Choroid plexus epithelial cell (primary cell): ENCODE data around the gene NOX1.

Source experiments
- DNase-seq: peaks from one replicate; pipeline ENCODE4 v3.0.0-alpha.2; 2010; ENCODE audit warnings: low read depth
- H3K4me3 ChIP-seq: 2 replicates; pipeline ENCODE4 v1.5.1; 2011; ENCODE audit warnings: low read depth, mild to moderate bottlenecking, control low read depth, low read length, moderate library complexity
- TF ChIP-seq, protein P1 (sequence below): conservative IDR thresholded peaks from 2 replicates; pipeline ENCODE4 v1.5.1; 2011; ENCODE audit warnings: low read depth, mild to moderate bottlenecking, control low read depth, inconsistent platforms, low read length, moderate library complexity

The NOX1 gene

DNA sequence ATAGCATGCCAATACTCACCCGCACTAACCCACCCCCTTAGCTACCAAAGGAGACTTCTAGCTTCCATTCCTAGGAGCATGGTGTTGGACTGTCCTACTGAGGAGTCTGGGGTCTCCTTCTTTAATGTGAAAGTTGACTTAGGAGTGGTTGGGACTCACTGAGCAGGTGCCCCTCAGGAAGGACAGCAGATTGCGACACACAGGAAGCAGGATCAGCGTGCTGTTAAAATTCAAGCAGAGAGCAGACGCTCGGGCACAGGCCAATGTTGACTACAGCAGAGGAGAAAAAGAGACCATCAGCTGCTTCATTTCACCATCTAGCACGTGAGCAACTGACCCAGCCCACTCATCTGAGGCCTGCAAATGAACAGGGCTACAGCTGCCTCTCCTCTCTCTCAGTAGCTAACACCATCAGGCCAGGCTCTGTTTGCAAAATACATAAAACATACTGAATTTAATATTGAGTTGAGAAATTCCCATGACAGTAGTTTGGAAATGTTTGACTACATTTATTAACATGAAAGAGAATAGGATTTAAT, 10.8 kb downstream of the NOX1 start:
- TF ChIP-seq, protein P1, sequence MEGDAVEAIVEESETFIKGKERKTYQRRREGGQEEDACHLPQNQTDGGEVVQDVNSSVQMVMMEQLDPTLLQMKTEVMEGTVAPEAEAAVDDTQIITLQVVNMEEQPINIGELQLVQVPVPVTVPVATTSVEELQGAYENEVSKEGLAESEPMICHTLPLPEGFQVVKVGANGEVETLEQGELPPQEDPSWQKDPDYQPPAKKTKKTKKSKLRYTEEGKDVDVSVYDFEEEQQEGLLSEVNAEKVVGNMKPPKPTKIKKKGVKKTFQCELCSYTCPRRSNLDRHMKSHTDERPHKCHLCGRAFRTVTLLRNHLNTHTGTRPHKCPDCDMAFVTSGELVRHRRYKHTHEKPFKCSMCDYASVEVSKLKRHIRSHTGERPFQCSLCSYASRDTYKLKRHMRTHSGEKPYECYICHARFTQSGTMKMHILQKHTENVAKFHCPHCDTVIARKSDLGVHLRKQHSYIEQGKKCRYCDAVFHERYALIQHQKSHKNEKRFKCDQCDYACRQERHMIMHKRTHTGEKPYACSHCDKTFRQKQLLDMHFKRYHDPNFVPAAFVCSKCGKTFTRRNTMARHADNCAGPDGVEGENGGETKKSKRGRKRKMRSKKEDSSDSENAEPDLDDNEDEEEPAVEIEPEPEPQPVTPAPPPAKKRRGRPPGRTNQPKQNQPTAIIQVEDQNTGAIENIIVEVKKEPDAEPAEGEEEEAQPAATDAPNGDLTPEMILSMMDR: no peak
- H3K4me3 ChIP-seq: no peak overlapping the region
- DNase-seq: peak; percentile 51

DNA sequence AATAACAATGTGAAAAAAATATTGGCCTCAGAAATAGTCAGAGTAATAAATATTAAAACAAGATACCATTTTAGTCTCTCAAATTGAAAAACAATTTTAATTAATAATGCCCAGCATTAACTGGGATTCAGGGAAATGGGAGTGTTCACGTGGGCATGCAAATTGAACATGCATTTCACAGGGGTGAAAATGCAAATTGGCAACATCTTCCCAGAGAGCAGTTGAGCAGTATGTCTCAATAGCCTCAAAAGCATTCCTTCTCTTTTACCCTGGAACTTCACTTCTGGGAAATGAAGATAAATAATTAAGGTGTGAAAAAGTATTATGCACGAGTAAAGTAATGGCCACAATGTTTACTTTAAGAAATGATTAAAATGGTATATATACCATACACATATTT, 21.3 kb downstream of the NOX1 start:
- TF ChIP-seq, protein P1: no peak
- no peak overlapping the region for H3K4me3 ChIP-seq
- no peak for DNase-seq

DNA sequence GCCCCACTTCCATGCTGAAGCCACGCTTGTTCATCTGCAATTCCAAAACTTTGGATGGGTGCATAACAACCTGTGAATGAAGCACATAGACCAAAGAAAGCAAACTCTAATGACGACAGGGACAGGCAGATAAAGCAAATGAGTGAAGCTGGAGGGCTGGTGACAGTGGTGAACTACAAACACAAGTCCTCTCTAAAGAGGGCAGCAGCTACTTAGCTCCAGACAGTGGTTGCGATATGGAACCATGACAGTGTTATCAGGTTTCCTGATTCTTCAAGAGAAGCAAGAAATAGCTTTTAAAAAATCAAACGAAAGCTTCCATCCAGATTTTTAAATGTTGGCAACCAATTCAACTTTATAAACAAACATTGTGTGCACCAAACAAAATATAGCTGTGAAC, 23.8 kb downstream of the NOX1 start:
- no peak overlapping the region for H3K4me3 ChIP-seq
- no peak for DNase-seq
- TF ChIP-seq, protein P1: no peak

DNA sequence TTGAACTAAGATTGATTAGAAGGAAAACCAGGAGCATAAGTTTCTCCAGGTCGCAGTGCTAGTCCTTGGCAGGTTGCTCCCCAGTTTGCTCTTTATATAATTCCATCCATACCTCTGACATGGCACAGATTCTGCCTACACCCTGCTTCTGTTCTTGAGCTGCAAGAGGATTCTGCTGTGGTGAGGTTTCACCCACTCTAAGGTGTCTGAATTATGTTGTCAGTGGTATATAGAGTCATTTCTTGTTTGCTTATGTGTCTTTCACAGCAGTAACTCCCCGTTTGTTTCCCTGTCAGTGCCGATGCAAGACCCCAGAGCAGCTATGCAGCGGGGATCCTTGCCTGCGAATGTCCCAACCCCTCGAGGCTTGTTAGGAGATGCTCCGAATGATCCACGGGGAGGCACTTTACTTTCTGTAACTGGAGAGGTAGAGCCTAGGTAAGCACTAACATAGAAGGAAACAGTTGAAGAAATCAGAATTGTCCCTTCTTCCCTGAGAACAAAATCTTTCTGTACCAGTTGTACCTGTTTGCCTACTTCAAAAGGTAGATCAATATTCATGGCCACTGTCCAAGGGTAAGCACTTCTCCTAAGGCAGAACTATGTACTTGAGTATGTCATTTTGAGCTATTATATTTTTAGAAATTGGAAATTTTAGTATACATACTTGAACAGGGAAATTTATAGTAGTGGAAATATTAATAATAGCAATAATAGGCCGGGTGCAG, 42.8 kb downstream of the NOX1 start:
- TF ChIP-seq, protein P1: no peak
- no peak overlapping the region for H3K4me3 ChIP-seq
- DNase-seq: no peak

DNA sequence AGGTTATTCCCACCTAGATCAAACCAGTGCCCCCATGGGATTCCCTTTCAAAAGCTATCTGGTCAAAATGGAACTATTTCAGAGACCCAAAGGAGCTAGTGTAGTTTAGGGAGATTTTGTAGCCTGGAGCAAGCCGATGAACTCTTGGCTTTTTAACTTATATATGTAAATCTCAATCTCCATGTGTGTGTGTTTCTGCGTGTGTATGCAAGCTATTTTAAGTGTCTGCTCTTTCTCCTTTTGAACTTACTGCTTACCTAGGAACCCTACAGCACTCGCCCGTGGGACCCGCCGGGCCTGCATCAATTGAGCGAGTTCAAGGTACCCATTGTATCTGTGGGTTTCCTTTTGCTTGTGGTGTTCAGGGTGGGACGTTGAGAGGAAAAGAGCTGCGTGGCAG, 43.6 kb downstream of the NOX1 start:
- TF ChIP-seq, protein P1: no peak
- no peak overlapping the region for H3K4me3 ChIP-seq
- no peak for DNase-seq

DNA sequence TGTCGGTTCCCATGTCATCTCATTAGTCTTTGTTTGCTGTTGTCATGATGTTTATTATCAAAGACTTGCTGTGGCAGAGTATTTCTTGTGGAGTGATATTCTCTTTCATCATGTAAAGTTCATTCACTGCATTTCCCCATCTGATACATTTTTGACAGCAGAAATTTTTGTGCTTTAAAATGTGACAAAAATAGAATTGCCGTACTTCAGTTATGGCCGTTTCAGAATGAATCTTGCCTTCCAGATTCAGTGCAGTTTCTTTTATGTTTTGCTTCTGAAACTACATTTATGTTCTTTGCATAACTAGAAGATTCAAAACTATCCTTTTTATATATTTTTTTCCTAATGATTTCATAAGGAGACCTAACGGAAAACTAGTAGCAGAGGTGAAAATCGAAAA, 44.0 kb downstream of the NOX1 start:
- TF ChIP-seq, protein P1: no peak

DNA sequence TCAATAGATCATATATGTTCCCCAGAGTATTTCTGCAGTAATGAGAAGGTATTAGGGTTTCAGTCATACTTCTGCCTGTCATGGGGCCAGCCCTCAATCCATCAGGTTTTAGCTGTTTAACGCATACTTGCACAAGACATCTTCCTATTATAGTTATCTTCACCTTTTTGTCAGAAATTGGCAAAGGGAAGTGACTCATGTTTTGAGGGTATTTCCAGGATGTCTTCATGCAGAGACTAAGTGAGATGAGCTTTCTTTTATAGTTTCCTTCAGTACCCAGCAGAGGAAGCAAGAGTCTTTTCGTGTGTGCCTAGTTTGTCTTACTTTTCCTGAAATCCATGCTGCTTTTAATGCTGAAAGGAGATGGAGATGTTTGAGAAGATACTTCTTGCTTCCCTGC, 44.4 kb downstream of the NOX1 start:
- no peak overlapping the region for H3K4me3 ChIP-seq
- TF ChIP-seq, protein P1: peak; percentile 33
- peak; percentile 74 for DNase-seq

More for the DNA sequence above, 44.0 kb downstream of the NOX1 start:
- H3K4me3 ChIP-seq: no peak overlapping the region
- no peak for DNase-seq
